GM18870 (cell line): ENCODE data around the gene AP2A2.

Experiments used
- ATAC-seq: cut with Tn5 transposase; IDR thresholded peaks from one replicate; pipeline ENCODE4 v1.9.1; 2021; ENCODE audit warnings: moderate library complexity; ENCODE audit not compliant: unreplicated experiment

AP2A2 gene

DNA sequence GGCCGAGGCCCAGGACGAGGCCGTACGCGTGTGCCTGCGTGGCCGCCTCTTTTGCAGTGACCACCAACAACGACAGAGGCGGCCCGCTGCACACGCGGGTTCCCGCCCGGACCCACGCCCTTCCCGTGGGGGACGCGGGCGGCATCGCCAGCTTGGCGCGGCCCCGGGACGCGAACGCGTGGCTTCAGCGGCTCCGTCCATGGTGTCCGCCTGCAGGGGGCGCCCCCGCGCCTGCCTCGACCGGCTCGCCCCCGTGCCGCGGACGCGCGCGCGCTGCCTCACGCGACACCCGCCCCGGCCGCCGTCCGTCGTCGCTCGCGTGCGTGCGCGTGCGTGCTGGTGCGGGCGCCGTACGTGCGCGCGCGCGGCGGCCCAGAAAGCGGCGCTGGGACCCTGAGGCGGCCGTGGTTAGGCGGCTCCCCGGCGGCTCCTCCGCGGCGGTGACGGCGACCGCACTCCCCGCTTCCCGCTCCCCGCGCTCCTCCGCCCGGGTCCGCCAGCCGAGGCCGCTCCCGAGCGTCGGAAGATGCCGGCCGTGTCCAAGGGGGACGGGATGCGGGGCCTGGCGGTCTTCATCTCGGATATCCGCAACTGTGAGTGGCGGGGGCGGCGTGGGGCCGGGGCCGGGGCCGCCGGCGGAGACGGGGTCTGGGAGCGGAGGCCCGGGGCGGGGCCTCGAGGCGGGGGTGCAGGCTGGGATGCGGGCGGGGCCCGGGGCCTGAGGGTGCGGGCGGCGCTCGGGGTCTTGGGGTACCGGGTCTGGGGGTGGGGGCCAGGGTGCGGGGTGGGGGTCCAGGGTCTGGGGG, at the start of gene AP2A2:
Gene AP2A2, plus strand, starts transcription at position 375 of the 806 bp plus-strand sequence. Its CDS starts 152 bp downstream, at position 527.
- ATAC-seq, result no peak

DNA sequence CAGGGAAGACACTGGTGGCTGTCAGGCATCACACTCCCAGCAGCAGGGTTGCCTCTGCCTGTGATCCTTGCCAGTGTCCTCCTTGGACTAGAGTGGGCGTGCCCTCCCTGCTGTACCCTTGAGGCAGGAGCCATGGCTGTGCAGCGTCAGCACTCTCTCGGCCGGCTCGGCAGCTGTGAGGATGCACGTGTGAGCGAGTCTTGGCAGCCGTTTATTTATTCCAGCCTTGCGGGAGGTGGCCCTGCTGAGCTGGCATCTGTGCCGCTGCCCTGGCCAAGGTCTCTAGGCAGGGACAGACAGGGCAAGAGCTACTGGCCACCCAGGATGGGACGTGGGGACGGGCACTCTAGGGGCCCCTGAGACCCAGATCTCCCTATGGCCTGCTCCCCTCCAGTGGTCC, 49.1 kb upstream of the AP2A2 start:
- no peak for ATAC-seq

DNA sequence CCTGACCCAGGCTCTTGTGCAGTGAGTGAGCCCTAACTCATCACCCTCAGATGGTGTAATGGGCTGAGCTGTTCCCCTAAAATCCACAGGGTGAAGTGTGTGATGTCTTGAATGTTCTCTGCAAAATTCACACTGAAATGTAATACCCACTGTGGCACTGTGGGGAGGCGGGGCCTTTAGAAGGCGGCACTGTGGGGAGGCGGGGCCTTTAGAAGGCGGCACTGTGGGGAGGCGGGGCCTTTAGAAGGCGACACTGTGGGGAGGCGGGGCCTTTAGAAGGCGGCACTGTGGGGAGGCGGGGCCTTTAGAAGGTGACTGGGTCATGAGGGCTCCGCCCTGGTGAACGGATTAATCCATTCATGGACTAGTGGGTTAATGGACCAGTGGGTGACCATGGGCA, 48.1 kb upstream of the AP2A2 start:
- ATAC-seq, result no peak

DNA sequence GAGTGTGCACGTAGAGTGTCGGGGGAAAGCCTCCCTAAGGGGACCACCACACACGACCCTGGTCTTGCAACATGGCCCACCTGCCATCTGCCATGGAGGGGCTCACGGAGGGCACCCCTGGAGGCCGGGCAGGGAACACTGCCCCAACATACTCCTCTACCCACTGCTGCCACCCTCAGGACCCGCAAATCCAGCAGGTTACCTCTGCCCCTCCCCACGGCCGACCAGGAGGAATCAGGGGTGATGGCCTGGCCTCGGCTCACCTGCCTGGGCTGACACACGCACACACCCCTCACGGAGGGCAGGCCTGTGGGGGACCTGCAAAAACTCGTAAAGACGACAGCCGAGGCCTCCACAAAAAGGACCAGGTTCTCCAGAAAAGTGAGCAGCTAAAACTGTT, 45.2 kb upstream of the AP2A2 start:
- ATAC-seq, result no peak

DNA sequence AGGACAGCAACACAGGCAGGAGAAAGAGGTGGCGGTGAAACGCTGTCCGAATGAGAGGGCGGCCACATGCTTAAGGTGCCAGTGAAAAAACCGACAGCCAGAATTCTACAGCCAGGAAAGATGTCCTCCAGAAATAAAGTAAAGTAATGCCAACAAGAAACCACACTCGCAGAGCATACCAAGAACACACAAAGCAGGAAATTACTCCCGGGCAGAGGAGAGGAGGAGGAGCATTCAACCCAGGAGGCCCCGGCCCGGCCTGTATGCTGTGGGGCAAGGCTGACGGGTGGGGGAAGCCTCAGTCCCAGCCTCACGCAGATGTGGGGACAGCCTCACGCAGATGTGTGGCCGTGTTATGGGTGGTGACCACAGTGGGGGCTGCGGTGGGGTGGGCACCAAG, 43.1 kb upstream of the AP2A2 start:
- no peak for ATAC-seq

DNA sequence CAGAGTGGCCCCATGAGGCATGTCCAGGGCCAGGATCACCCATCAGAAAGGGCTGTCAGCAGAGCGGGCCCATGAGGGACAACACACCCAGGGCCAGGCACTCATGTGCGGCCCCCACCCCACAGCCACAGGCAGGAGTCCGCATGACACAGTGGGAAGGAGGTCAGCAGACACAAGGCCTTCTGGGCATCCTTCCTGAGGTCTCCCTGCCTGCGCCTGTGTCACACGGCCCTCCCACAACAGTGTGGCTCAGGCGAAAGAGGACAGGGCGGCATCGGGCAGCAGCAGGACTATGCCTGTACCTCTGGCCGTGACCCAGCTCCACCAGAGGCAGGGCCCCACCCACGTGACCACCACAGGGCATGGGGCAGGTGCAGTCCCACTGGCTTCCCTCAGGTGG, 42.1 kb upstream of the AP2A2 start:
- ATAC-seq, result no peak

DNA sequence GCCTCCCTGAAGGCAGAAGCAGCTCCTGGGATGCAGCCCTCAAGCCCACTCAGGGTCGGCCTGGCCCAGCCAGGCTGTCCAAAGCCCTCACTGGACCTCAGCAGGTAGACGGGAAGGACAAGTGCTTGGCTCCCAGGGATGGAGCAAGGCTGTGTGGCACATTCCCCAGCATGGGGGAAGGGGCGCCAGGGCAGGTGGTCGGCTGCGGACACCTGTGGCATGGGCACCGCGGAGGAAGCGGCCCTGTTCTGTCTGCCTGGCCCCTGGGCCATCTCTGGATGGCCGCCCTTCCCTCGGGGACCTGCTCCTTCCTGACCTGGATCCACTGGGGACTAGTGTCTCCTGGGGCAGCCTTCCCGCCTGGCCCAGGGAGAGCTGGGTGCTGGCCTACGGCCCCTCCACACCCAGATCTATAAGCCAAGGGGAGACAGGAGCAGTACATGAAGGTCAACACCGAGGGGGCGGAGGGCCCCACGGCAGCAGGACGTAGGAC, 41.0 kb upstream of the AP2A2 start:
- ATAC-seq, result no peak

DNA sequence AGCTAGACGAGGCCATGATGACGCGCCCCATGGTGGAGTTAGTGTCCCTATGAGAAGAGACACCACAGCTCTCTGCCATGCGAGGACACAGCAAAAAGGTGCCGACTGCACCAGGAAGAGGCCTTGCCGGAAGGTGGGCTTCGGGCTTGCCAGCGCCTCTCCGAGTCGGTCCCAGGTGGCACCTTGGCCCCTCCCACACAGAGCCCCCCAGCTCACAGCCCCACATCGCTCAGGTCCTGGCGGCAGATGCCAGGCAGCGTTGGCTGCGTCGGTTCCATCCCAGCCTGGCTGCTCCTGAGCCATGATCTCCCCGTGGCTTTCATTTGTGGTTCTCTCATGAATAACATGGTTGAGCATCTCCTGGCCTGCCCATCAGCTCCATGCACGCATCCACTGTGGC, 39.1 kb upstream of the AP2A2 start:
- ATAC-seq, result no peak

DNA sequence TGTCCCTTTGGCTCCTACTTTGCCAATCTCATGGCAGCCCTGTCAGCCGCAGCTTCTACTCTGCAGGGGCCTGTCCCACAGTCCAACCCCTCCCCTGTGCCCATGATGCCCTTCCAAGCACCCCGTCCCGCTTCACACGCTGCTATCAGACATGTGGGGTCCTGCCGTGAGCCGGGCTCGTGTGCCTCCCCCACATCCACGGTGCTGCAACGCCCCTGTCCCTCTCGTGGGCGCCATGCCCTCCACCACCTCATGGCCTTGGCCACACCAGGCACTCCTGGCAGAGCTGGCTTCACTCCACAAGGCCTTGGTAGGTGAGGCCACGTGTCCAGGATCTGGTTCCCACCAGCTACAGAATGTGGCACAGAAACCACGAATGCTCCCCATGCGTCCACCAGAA, 38.1 kb upstream of the AP2A2 start:
- no peak for ATAC-seq

DNA sequence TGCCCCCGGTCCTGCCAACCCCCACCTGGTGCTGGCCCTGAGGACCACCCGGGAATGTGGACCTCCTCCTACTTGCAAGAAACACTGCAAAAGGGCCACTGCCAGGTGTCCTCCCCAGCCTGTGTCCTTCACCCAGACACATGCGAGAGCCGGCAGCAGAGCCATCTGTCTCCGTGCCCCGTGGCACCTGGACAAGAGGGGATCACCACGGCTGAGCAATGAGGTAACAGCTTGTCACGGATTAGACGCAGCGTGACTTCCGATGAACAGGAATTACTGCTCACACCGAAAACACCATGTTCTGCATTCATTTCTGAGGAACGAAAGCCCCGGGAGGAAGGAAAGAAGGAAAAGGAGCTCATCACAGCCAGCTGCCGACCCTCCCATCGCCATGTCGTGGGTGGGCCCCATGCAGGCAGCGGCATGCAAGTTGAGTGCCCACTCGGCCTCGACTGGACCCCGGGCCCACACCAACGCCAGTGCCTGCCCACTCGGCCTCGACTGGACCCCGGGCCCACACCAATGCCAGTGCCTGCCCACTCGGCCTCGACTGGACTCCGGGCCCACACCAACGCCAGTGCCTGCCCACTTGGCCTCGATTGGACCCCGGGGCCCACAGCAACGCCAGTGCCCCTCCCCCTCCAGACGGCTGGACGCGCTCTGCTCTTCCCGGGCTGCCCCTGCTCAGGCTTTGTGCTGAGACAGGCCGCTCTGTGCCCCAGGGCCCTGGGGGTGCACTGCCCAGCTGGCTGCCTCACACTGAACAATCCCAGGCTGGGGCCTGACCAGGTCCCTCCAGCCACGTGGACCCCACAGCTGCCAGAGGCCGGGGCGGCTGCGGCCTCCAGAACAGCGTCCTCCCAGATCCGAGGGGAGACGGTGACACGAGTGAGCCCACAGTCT, 37.1 kb upstream of the AP2A2 start:
- ATAC-seq, result no peak

DNA sequence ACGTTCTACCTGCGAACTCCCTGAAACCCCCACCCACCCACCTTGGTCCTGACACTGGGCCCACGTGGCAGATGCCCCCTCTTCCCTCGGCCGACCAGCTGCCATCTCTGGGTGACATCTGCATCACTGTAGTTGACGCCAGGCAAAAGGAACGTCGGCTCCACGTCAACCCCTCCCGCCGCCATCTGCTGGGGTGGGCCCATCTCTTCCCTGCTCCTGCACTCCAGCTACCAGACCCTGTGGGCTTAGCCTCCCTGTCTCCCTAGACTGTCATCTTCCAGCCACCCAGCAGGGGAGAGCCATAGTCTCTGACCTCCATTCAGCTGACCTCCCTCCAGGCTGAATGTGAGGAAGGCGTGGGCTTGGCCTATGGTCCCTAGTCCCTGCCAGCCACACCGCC, 36.4 kb upstream of the AP2A2 start:
- ATAC-seq, result no peak

DNA sequence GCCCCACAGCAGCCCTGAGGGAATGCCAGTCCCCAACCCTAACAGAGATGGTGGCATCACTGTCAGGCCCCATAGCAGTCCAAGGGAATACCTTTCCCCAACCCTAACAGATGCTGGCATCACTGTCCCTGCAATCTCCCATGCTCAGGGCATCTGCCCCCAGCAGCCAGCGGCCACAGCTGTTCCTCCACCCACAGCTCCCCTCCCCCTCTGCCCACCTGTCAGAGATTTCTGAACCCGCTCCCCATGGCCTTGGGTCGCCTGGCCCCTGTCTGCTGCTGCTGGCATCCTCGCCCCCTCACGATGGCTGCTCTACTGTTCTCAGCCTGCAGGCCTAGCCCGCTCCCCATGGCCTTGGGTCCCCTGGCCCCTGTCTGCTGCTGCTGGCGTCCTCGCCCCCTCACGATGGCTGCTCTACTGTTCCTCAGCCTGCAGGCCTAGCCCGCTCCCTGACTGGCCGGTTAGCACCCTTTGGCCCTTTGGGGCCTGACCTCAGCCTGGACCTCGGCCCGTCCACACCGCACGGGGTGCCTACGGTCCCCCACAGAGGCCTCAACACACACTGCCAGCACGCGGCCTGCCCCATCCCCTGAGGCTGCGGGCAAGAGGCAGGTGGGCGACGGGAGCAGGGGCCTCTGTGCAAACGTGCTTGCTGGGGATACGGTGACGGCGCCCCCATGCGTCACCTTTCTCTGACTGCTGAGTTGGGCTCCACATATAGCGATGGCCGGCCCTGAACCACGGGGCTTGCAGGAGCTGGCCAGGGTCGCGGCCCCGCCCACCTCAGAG, 35.8 kb upstream of the AP2A2 start:
- ATAC-seq, result no peak

DNA sequence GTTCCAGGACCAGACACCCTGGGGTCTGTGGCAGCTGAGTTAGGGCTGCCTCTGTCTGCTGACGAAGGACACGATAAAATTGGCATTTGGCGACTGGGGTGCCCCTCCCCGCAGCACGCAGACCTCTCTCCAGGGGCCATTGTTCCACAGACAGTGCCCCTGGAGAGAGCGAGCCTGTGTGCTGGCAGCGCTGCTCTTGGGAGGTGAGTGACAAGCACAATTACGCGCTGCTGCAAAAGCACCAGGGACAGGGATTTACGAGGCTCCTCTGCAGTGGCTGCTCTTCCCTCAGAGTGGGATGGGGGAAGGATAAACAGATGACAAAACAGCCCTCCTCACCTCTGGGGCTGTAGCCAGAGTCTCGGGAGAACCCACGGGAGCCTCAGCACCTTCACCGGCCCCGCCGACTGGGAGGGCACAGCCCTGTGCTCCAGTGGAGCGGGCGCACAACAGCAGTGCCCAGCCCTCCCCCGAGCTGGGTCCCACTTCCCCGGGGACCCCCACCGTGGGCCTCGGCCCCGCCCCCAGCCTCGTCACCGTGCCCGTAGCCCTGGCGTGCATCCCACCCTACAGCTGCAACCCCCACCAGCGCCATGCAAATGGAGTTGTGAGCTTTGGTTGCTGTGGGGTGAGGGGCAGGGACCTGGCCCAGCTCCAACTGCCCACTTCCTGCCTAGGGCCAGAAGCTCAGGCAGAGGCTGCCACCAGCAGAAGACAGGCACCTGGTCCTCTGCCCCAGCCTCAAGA, 34.7 kb upstream of the AP2A2 start:
- ATAC-seq, result no peak

DNA sequence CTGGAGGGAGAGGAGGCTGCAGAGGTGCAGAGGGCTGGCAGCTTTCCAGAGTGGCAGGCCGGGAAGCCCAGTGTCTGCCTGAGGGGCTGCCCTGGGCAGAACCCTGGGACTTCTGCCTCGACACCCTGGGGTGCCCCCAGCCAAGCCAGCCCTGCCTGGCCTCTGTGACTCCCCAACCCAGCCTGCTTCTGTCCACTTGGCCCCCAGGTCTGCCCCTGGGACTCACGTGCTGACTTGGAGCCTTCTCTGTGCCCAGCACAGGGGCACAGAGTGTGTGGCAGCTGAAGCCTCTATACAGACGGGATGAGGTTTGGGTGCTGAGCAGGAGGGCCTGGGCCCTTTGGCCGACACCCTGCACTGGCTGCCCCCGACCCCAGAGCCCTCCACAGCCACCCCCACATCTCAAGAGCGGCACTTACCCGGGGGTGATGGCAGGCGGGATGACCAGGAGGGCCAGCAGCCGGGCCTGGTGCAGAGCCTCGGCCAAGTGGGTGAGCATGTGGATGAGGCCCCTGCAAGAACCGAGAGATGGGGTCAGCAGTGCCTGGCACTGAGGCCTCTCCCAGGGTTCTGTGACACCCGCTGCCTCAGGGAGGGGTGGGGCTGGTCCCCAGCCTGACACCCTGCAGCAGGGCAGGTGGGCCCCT, 32.5 kb upstream of the AP2A2 start:
- no peak for ATAC-seq

DNA sequence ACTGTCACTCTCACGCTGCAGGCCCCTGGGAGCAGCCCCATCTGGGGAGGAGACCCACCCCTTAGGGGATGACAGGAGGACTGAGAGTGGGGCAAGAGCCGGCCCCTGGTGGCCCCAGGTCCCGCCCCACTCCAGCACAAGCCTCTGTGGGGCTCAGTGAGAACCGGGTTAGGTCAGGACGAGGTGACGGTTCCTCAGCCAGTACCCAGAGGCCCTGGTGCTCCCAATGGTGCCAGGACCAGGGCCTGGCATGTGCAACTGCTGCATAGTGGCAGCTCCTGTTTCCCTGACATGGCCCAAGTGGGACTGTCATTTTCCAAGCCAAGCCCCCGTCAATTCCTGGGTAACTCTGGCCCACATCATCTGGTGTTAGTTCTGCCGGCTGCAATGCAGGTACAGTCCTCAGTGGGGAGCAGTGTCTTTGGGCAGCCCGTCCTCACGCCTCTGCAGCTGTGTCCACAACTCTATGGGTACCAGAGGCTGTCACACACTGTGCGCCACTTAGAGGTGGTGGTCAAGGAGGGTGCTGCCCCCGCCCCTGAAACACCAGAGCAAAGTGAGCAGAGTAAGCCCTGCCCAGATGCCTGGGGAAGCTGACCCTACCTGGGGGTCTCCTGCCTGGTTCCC, 31.0 kb upstream of the AP2A2 start:
- ATAC-seq, result no peak

DNA sequence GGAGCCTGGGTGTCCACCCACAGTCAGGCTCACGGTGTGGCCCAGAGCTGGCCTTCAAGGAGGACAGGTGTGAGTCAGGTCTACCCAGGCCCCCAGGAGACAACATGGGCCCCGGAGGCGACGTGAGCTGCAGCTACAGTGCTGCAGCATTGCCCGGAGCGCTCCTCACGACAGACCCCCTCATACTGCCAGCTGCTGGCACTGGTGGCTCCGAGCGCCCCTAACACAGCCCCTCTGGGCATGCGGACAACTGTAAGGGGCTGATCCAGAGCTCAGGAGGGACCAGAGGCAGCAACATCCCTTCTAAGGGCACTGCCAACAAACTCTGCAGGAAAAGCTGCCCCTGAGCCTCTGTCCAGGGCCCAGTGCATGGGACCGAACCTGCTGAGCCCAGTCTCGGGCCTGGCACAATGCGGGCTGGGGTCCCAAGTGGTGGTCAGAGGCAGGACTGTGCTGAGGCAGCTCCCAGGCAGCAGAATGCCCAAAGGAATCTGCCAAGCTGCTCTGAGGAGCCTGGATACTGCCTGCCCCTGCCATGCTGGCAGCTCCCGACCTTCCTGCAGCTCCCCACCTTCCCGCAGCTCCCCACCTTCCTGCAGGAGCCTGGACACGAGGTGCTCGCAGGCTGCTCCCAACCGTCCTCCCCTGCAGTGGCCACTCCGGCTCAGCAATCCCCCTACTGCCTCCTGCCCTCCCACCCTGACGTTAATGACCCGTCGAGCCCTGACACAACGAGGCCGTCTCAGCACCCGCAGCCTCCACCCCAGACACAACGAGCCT, 30.1 kb upstream of the AP2A2 start:
- ATAC-seq, result no peak

DNA sequence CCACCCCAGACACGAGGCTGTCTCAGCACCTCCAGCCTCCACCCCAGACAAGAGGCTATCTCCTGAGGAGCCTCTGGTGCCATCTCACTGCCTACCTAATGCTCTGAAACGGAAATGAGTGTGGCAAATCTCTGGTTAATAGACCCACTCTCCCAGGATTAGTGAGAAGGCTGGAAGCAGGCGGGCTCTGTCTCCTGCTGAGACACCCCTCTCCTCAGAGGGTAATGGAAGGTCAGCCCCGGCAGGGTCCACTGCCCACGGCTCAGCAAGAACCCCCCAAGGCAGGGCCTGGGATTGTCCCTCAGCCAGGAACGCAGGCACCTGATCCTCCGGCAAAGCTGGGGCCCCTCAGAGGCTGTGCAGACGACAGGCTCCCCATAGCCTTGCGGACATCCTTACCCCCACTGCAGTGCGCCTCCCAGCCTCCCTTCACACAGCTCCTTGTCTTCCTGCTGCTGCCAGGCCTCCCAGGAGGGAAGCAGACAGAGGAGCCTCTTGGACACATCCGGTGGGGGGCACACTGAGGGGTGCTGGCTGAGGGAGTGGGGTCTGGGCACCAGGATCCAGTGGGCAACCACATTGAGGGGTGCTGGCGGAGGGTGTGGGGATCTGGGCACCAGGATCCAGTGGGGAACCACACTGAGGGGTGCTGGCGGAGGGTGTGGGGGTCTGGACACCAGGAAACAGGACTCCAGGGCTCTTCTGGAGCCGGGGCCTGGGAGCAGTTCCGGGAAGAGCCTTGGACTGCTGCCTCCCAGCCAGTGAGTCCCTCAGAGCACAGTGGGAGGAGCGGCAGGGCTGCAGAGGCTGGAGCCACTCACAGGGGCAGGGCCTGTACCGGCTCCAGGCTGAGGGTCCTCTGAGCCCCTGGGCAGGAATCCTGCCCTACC, 28.2 kb upstream of the AP2A2 start:
- no peak for ATAC-seq

DNA sequence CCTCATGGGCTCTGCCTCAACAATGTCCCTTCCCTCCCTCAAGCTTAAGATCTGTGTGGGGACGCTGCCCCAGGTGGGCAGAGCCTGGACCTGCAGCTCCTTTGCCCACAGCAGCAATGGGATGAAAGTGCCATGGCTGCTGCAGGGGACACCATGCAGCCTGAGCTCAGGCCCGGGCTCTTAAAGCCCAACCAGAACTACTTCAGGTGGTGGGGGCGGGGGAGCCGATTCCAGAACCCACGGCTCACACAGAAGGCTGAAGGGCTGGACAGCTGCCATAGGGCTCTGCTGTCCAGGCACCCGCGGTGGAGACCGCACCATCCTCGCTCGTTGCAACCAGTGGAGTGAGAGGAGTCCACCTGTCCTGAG, 27.5 kb upstream of the AP2A2 start:
- ATAC-seq, result no peak
